Trophoblast cell (in vitro differentiated cells and primary cell): ENCODE measurements around the gene COX8C.

Experiments
- DNase-seq, 2 donors: peaks; one replicate each; pipeline ENCODE4 v3.0.0-alpha.2; 2016
- H2AFZ ChIP-seq: 2 replicates; pipeline ENCODE4 v1.6.1; 2013; ENCODE audit warnings: low read length, moderate library complexity, mild to moderate bottlenecking; ENCODE audit not compliant: insufficient read depth, poor library complexity
- H2AK5ac ChIP-seq: 2 replicates; pipeline ENCODE4 v1.6.1; 2013; ENCODE audit warnings: mild to moderate bottlenecking, low read length
- H2BK120ac ChIP-seq: 2 replicates; pipeline ENCODE4 v1.6.1; 2013; ENCODE audit warnings: low read length, mild to moderate bottlenecking, moderate library complexity; ENCODE audit not compliant: insufficient read depth, poor library complexity
- H2BK12ac ChIP-seq: 2 replicates; pipeline ENCODE4 v1.6.1; 2013; ENCODE audit warnings: mild to moderate bottlenecking, low read length, moderate library complexity
- H2BK5ac ChIP-seq: 2 replicates; pipeline ENCODE4 v1.6.1; 2013; ENCODE audit warnings: low read length, low read depth, moderate library complexity, mild to moderate bottlenecking; ENCODE audit not compliant: poor library complexity
- H3K14ac ChIP-seq: 2 replicates; pipeline ENCODE4 v1.6.1; 2013; ENCODE audit warnings: mild to moderate bottlenecking, low read length
- H3K18ac ChIP-seq: 2 replicates; pipeline ENCODE4 v1.6.1; 2013; ENCODE audit warnings: mild to moderate bottlenecking, low read length
- H3K23ac ChIP-seq: 2 replicates; pipeline ENCODE4 v1.6.1; 2013; ENCODE audit warnings: low read length
- H3K27ac ChIP-seq: 2 replicates; pipeline ENCODE4 v1.5.1; 2013; ENCODE audit warnings: low read depth, mild to moderate bottlenecking, inconsistent platforms, low read length, moderate library complexity
- H3K27me3 ChIP-seq: 2 replicates; pipeline ENCODE4 v1.6.1; 2013; ENCODE audit warnings: inconsistent platforms, mild to moderate bottlenecking, low read length, moderate library complexity; ENCODE audit not compliant: insufficient read depth
- H3K36me3 ChIP-seq, 2 experiments: 1 replicate in 1 of 2; 2 replicates in 1 of 2; pipeline ENCODE4 v1.6.1; 2013; ENCODE audit warnings: low read length in 2 of 2, mild to moderate bottlenecking in 2 of 2, moderate library complexity in 1 of 2; ENCODE audit not compliant: insufficient read depth in 2 of 2, control insufficient read depth in 1 of 2
- H3K4ac ChIP-seq: 2 replicates; pipeline ENCODE4 v1.6.1; 2013; ENCODE audit warnings: low read depth, mild to moderate bottlenecking, low read length, moderate library complexity
- H3K4me1 ChIP-seq, 2 experiments: 1 replicate in 1 of 2; 2 replicates in 1 of 2; pipeline ENCODE4 v1.6.1; 2013; ENCODE audit warnings: low read length in 2 of 2, mild to moderate bottlenecking in 2 of 2, moderate library complexity in 1 of 2; ENCODE audit not compliant: insufficient read depth in 2 of 2, control insufficient read depth in 1 of 2
- H3K4me2 ChIP-seq: 2 replicates; pipeline ENCODE4 v1.6.1; 2013; ENCODE audit warnings: inconsistent platforms, mild to moderate bottlenecking, low read length, moderate library complexity
- H3K4me3 ChIP-seq: 2 replicates; pipeline ENCODE4 v1.5.1; 2013; ENCODE audit warnings: mild to moderate bottlenecking, low read depth, low read length, inconsistent platforms
- H3K79me1 ChIP-seq: one replicate; pipeline ENCODE4 v1.6.1; 2013; ENCODE audit warnings: low read length
- H3K79me2 ChIP-seq: 2 replicates; pipeline ENCODE4 v1.6.1; 2013; ENCODE audit warnings: low read length, mild to moderate bottlenecking; ENCODE audit not compliant: control insufficient read depth, insufficient read depth, poor library complexity
- H3K9ac ChIP-seq: 2 replicates; pipeline ENCODE4 v1.6.1; 2013; ENCODE audit warnings: mild to moderate bottlenecking, low read length
- H3K9me3 ChIP-seq: 2 replicates; pipeline ENCODE4 v1.6.1; 2013; ENCODE audit warnings: low read depth, mild to moderate bottlenecking, control low read depth, inconsistent platforms, low read length; ENCODE audit not compliant: insufficient read depth
- H4K12ac ChIP-seq: 2 replicates; pipeline ENCODE4 v1.6.1; 2013; ENCODE audit warnings: low read depth, mild to moderate bottlenecking, low read length, moderate library complexity
- H4K8ac ChIP-seq: 2 replicates; pipeline ENCODE4 v1.6.1; 2013; ENCODE audit warnings: low read depth, mild to moderate bottlenecking, low read length, moderate library complexity
- H4K91ac ChIP-seq: one replicate; pipeline ENCODE4 v1.6.1; 2013; ENCODE audit warnings: low read depth, mild to moderate bottlenecking, low read length, moderate library complexity
- WGBS: extraction: QIAGEN DNeasy Blood & Tissue Kit; methylation state at CpG from one replicate; pipeline ENCODE4 v1.1.7; 2013; ENCODE audit warnings: missing lambda C conversion rate; ENCODE audit not compliant: insufficient read length, insufficient coverage; ENCODE audit errors: extremely low coverage; 5-methylcytosine and 5-hydroxymethylcytosine counted together

COX8C gene

DNA sequence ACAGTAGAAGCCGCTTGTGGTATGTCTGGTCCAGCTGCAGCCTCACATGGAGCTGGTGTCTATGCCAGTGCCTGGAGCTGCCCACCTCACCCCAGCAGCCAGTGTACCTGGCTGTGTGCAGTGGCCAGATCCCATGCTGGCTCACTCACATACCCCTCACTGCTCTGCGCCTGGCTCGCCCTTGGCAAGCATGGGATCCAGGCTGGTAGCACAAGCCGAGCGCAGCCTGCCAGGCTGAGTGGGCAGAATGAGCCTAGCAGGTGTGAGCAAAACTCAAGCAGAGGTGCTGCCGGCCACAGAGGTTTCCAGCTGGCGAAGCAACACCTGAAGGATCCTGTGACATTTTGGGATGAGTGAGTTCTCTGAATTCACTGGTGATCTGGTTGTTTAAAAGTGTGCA is 9.1 kb upstream of the COX8C start:
- H2BK120ac ChIP-seq = no peak overlapping the region
- no peak overlapping the region for H3K4ac ChIP-seq
- H3K9me3 ChIP-seq = peaks cover 7% of the 10 kb centered on the region
- no peak overlapping the region for H2AK5ac ChIP-seq
- peaks cover 0 to 2% of the 10 kb centered on the region in 2 experiments for H3K4me1 ChIP-seq
- H3K9ac ChIP-seq = no peak overlapping the region
- H2BK5ac ChIP-seq = no peak overlapping the region
- no peaks in the 10 kb centered on the region for H3K27me3 ChIP-seq
- no peak overlapping the region for H4K8ac ChIP-seq
- H2BK12ac ChIP-seq = no peak overlapping the region
- no peak overlapping the region for H3K18ac ChIP-seq
- no peak overlapping the region for H3K27ac ChIP-seq
- H4K91ac ChIP-seq = no peak overlapping the region
- WGBS = no CpG with 5 or more reads among the region's 7 CpGs
- no peaks in the 10 kb centered on the region for H3K36me3 ChIP-seq
- H3K4me2 ChIP-seq = no peak overlapping the region
- H2AFZ ChIP-seq = no peak overlapping the region
- no peak overlapping the region for H3K23ac ChIP-seq
- no peak overlapping the region for H4K12ac ChIP-seq
- H3K79me2 ChIP-seq = peaks cover 1% of the 10 kb centered on the region
- H3K14ac ChIP-seq = no peak overlapping the region
- H3K4me3 ChIP-seq = no peak overlapping the region
- DNase-seq = no peak
- peaks cover 3% of the 10 kb centered on the region for H3K79me1 ChIP-seq

DNA sequence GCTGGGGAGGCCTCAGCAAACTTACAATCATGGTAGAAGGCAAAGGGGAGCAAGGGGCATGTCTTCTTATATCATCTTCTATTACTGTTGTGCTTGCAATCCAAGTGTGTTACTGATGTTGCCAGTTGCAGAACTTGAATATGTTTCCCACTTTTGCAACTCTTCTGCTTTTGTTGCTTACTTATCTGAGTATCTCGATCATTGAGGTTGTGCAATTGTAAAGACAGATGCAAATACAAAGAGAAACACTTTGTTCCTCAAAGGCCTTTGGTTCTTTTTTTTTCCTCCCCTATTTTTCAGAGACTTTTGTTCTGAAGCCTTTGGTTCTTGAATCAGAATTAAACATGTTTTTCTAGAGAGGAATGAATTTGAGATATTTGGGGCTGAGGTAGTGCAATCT is 3.7 kb upstream of the COX8C start:
- H3K4me1 ChIP-seq = no peaks in the 10 kb centered on the region

DNA sequence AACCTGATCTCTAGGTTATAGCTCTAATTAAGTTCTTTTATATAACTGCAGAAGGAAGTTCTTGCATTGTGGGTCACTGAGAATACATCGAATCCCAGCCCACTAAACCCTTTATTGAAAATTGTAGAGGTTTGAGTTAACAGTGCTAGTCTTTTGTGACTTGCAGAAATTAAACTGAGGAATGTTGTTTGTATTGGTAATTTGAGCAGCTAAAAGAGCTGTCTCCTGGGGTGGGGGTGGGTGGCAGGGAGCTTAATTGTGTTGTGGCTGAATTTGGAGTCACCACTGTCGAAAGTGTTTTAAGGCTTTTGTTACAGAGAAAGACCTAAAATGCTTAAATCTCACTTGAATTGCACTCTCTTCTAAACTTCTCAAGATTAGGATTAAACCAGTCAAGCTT is 3.2 kb upstream of the COX8C start:
- no peak overlapping the region for H2BK5ac ChIP-seq
- no peak overlapping the region for H3K4me3 ChIP-seq
- H4K8ac ChIP-seq = no peak overlapping the region
- no peak overlapping the region for H4K12ac ChIP-seq
- H2BK120ac ChIP-seq = no peak overlapping the region
- DNase-seq = no peak
- no peak overlapping the region for H4K91ac ChIP-seq
- H3K79me2 ChIP-seq = no peaks in the 10 kb centered on the region
- H3K14ac ChIP-seq = no peak overlapping the region
- no peak overlapping the region for H3K18ac ChIP-seq
- H3K27me3 ChIP-seq = no peaks in the 10 kb centered on the region
- H3K4me2 ChIP-seq = no peak overlapping the region
- no peak overlapping the region for H3K4ac ChIP-seq
- no peak overlapping the region for H3K23ac ChIP-seq
- no peaks in the 10 kb centered on the region for H3K79me1 ChIP-seq
- no peak overlapping the region for H3K9ac ChIP-seq
- H2AFZ ChIP-seq = no peak overlapping the region
- no peak overlapping the region for H3K27ac ChIP-seq
- no peak overlapping the region for H2AK5ac ChIP-seq
- no CpG with 5 or more reads among the region's 2 CpGs for WGBS
- peaks cover 10% of the 10 kb centered on the region for H3K9me3 ChIP-seq
- H3K4me1 ChIP-seq = no peaks in the 10 kb centered on the region
- no peaks in the 10 kb centered on the region for H3K36me3 ChIP-seq
- H2BK12ac ChIP-seq = no peak overlapping the region

More for the DNA sequence above, 3.7 kb upstream of the COX8C start:
- no peak overlapping the region for H3K27ac ChIP-seq
- H2BK12ac ChIP-seq = no peak overlapping the region
- no peak overlapping the region for H4K91ac ChIP-seq
- DNase-seq = no peak
- H3K9me3 ChIP-seq = peaks cover 10% of the 10 kb centered on the region
- no peak overlapping the region for H4K12ac ChIP-seq
- H3K14ac ChIP-seq = no peak overlapping the region
- no peak overlapping the region for H2AFZ ChIP-seq
- H3K9ac ChIP-seq = no peak overlapping the region
- H3K27me3 ChIP-seq = no peaks in the 10 kb centered on the region
- WGBS = no CpG with 5 or more reads among the region's 1 CpG
- H2AK5ac ChIP-seq = no peak overlapping the region
- no peak overlapping the region for H2BK5ac ChIP-seq
- H3K18ac ChIP-seq = no peak overlapping the region
- H3K36me3 ChIP-seq = no peaks in the 10 kb centered on the region
- no peak overlapping the region for H3K4me2 ChIP-seq
- H3K79me1 ChIP-seq = no peaks in the 10 kb centered on the region
- no peak overlapping the region for H3K23ac ChIP-seq
- no peak overlapping the region for H4K8ac ChIP-seq
- H2BK120ac ChIP-seq = no peak overlapping the region
- H3K4ac ChIP-seq = no peak overlapping the region
- no peak overlapping the region for H3K4me3 ChIP-seq
- no peaks in the 10 kb centered on the region for H3K79me2 ChIP-seq

DNA sequence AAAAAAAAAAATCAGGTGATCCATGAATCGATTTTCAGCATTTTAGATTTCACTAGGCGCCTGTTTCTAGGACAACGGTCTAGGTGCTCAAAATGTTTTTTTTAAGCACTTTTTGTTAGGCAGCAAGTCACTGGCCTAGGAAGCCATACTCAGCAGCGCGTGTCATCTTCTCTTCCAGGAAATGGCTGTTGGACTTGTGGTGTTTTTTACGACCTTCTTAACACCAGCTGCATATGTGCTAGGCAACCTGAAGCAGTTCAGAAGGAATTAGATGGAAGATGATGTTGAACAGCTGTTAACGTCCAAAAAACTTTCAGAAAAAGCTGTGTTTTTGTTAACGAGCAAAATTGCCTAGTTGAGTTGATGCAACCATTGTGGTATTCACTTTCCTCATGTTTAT is 868 bp downstream of the COX8C start:
- Histone ChIP-seq H4K91ac (no peak overlapping the region), H3K36me3 (no peaks in the 10 kb centered on the region), H3K79me1 (no peaks in the 10 kb centered on the region), H3K27ac (no peak overlapping the region), H4K12ac (no peak overlapping the region), H2BK120ac (no peak overlapping the region), H2BK5ac (no peak overlapping the region), H3K23ac (no peak overlapping the region), H3K4ac (no peak overlapping the region), H3K14ac (no peak overlapping the region), H3K9ac (no peak overlapping the region), H3K4me3 (no peak overlapping the region), H3K27me3 (no peaks in the 10 kb centered on the region), H3K9me3 (peaks cover 5% of the 10 kb centered on the region), H3K18ac (no peak overlapping the region), H3K79me2 (no peaks in the 10 kb centered on the region), H3K4me1 (no peaks in the 10 kb centered on the region), H3K4me2 (no peak overlapping the region), H4K8ac (no peak overlapping the region), H2BK12ac (no peak overlapping the region), H2AK5ac (no peak overlapping the region), H2AFZ (no peak overlapping the region)
- no CpG with 5 or more reads among the region's 8 CpGs for WGBS
- no peak for DNase-seq
